ENCODE results near the gene RNF14.
A peak's percentile ranks its signal among the peaks of the same experiment; 100 is the strongest.
"Not testable (repeated sequence)": the region's sequence is repeated elsewhere in the genome, so short reads cannot be mapped to it uniquely, and the experiment has no call there.

The RNF14 gene

DNA sequence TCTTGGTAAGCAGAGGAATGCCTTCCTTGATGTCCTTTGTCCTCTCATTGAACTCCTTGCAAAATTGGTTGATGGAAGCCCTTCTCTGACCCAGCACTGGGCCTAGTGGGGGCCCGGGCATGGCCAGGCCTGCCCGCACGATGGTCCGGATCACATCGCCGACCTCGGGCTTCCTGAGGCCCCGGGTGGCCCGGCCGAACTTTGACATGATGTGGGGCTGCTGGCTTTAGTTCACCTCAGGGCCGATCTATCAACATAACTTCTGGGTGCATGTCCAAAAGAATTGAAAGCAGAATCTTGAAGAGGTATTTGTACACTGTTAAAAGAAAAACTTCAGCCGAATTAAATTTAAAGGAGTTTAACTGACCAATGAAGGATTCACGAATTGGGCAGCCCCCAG, 68.0 kb downstream of the RNF14 start (continued):
- no peak for TF ChIP-seq ZBTB1 (tag by site-specific recombination; IDR thresholded peaks at IDR 0.05)

DNA sequence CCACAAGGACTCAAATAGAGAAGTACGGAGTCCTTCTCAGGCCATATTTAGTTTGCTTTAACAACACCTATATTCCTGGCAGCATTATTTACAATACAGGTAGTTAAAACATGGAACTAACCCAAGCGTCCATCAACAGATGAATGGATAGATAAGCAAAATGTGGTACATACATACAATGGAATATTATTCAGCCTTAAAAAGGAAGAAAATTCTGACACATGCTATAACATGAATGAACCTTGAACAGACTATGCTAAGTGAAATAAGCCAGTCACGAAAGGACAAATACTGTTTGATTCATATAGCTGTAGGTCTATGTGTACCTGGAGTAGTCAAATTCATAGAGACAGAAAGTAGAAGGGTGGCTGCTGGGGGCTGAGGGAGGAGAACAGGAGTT, 68.7 kb downstream of the RNF14 start:
- H3K4me3 ChIP-seq (ENCODE audit: low read depth, low read length); H3K9me3 ChIP-seq (ENCODE audit: control insufficient read depth, insufficient read depth, low read depth, low read length); H3K27ac ChIP-seq (ENCODE audit: extremely low read depth, low read depth, low read length); H3K4me1 ChIP-seq (ENCODE audit: control insufficient read depth, insufficient read depth, low read length); POLR2A ChIA-PET; H3K36me3 ChIP-seq (ENCODE audit: control insufficient read depth in 2 of 2, insufficient read depth in 1 of 2, low read length in 2 of 2): not testable (repeated sequence)
- CTCF ChIA-PET = interaction anchor here (0.6 kb wide), 1 partner anchor 105 kb away, joined by 6 read pairs; no protein-coding TSS in a partner anchor
- TF ChIP-seq ZNF146 (tag by site-specific recombination; IDR thresholded peaks at IDR 0.05) = peak; percentile 69; the same call in 1 of the 2 replicates

DNA sequence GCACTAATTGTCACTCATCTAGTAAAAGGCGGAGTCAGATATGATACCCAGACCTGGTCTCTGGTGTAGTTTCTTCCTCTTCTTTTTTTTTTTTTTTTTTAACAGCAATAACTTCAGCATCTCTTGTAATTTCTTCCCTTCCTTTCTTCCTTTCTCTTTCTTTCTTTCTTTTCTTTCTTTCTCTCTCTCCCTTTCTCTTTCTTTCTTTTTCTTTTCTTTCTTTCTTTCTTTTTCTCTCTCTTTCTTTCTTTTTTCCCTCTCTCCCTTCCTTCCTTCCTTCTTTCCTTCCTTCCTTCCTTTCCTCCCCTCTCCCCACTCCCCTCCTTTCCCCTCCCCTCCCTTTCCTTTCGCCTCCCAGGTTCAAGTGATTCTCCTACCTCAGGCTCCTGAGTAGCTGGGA, 69.8 kb downstream of the RNF14 start:
- Histone ChIP-seq H3K9me3 (ENCODE audit: control insufficient read depth, insufficient read depth, low read depth, low read length) (no peaks in the 10 kb centered on the region), H3K4me3 (ENCODE audit: low read depth, low read length) (no peak overlapping the region), H3K27ac (ENCODE audit: extremely low read depth, low read depth, low read length) (no peak overlapping the region), H3K36me3 (ENCODE audit: control insufficient read depth in 2 of 2, insufficient read depth in 1 of 2, low read length in 2 of 2) (no peaks in the 10 kb centered on the region), H3K4me1 (ENCODE audit: control insufficient read depth, insufficient read depth, low read length) (no peaks in the 10 kb centered on the region)
- CTCF ChIA-PET = interaction anchor here (0.6 kb wide), 1 partner anchor 454 kb away, joined by 5 read pairs; no protein-coding TSS in a partner anchor
- POLR2A ChIA-PET = no interaction called here
- TF ChIP-seq ZNF292 (tag by site-specific recombination; IDR thresholded peaks at IDR 0.05; ENCODE audit: borderline replicate concordance, low read depth) = no peak
- peak; percentile 75 for TF ChIP-seq ZNF366 (tag by site-specific recombination; conservative IDR thresholded peaks at IDR 0.05)
- TF ChIP-seq ZNF146 (tag by site-specific recombination; IDR thresholded peaks at IDR 0.05) = no peak
- no peak for TF ChIP-seq ZNF747 (tag by site-specific recombination; IDR thresholded peaks at IDR 0.05)
- peak; percentile 92 for TF ChIP-seq PRDM1 (tag by site-specific recombination; IDR thresholded peaks at IDR 0.05)
- TF ChIP-seq ZBTB8A (tag by site-specific recombination; IDR thresholded peaks at IDR 0.05) = no peak
- TF ChIP-seq ZNF214 (tag by site-specific recombination; IDR thresholded peaks at IDR 0.05; ENCODE audit: borderline replicate concordance) = no peak
- no peak for TF ChIP-seq OSR2 (tag by site-specific recombination; IDR thresholded peaks at IDR 0.05)

All from HEK293 (cell line).